ENCODE measurements around the gene METTL1.
"Not testable (repeated sequence)": the region's sequence is repeated elsewhere in the genome, so short reads cannot be mapped to it uniquely, and the experiment has no call there.

Gene METTL1

GRCh38 chr12:57771873-57772428, at the start of gene METTL1:
Gene METTL1, minus strand, starts transcription at chr12:57772105. Its CDS starts 22 bp downstream, at chr12:57772083.
- DNase-seq (peak; percentile 93), ATAC-seq (peak; percentile 92)
- H3K27me3 Mint-ChIP-seq: no peaks in the 10 kb centered on the region
- peak within 1 kb of the TSS; percentile 94 for H3K4me3 Mint-ChIP-seq
- H3K4me1 Mint-ChIP-seq: peaks cover 40% of the 10 kb centered on the region
- no peaks in the 10 kb centered on the region for H3K9me3 Mint-ChIP-seq
- peaks cover 36% of the 10 kb centered on the region for H3K36me3 Mint-ChIP-seq (ENCODE audit: low read depth)
- peak within 1 kb of the TSS; percentile 96 for H3K27ac Mint-ChIP-seq

GRCh38 chr12:57821015-57821414, 49.1 kb upstream of the METTL1 start:
- DNase-seq, H3K27me3 Mint-ChIP-seq, H3K4me1 Mint-ChIP-seq, H3K9me3 Mint-ChIP-seq, ATAC-seq, H3K4me3 Mint-ChIP-seq: not testable (repeated sequence)
- Mint-ChIP-seq H3K36me3 (ENCODE audit: low read depth) (peaks cover 14% of the 10 kb centered on the region), H3K27ac (peak overlapping the region; percentile 42)

DNA sequence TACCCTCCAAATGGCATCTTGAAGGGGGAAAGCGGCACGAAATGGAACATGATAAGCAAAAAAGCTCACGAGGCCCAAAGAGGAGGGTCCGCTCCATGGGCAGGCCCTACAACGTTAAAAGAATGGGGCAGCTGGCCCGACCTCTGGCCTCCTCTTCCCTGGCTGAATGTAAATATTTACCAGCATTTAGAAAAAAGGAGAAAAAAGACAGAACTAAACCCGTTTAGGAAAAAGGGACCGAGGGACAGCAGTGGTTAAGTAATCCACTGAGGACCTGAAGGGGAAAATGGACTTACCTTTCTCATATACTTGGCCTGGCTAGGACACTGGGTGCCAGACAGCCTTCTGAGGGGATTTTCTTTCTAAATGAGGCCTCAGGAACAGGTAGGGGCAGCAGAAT, 48.2 kb upstream of the METTL1 start:
- not testable (repeated sequence) for H3K27me3 Mint-ChIP-seq, H3K9me3 Mint-ChIP-seq, DNase-seq, H3K4me1 Mint-ChIP-seq, H3K27ac Mint-ChIP-seq, ATAC-seq, H3K4me3 Mint-ChIP-seq
- peaks cover 11% of the 10 kb centered on the region for H3K36me3 Mint-ChIP-seq (ENCODE audit: low read depth)

DNA sequence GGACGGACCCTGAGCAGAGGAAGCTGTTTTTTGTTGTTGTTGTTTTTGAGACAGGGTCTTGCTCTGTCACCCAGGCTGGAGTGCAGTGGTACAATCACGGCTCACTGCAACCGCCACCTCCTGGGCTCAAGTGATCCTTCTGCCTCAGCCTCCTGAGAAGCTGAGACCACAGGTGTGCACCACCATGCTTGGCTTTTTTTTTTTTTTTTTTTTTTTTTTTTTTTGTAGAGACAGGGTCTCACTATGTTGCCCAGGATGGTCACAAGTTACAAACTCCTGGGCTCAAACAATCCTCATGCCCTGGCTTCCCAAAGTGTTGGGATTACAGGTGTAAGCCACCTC, 46.1 kb upstream of the METTL1 start:
- H3K4me3 Mint-ChIP-seq; H3K36me3 Mint-ChIP-seq (ENCODE audit: low read depth); H3K27ac Mint-ChIP-seq; H3K27me3 Mint-ChIP-seq; H3K4me1 Mint-ChIP-seq; DNase-seq; H3K9me3 Mint-ChIP-seq; ATAC-seq: not testable (repeated sequence)

DNA sequence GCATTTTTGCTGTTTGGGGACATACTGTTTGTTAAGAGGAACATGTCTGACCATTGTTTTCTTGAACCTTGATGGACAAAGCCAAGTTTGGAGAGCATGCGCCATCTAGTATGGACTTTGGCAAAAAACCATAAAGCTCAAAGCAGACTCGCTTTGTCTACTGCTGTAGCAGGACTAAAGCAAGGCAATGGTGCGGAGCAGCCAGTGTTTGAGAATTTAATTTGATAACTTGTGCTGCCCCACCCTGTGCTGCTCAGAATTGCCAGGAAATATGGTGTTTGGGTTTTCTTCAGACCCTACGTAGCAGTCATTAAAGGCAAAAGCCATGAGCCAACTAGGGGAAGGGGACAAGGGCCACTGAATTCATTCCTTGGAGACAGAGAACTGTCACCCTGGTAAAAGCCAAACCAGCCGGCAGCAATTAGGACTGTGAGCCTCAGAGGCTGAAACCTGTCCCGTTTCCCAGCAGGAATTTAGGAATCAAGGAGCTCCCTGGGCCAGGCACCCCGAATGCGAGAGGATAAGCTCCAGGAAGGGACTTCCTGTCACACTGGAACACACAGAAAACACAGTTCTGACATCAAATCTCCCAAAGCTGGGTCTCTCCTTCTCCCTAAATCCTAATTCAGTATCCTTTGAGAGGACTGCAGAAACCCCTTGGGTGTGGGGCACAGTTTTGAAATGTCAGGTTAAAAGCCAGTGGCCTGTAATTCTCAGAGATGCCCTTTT, 45.5 kb upstream of the METTL1 start:
- no peak overlapping the region for H3K27ac Mint-ChIP-seq
- H3K36me3 Mint-ChIP-seq (ENCODE audit: low read depth): no peaks in the 10 kb centered on the region
- H3K4me3 Mint-ChIP-seq: no peak overlapping the region
- DNase-seq: no peak
- no peaks in the 10 kb centered on the region for H3K4me1 Mint-ChIP-seq
- ATAC-seq: no peak
- H3K27me3 Mint-ChIP-seq: no peaks in the 10 kb centered on the region
- H3K9me3 Mint-ChIP-seq: no peaks in the 10 kb centered on the region

GRCh38 chr12:57816855-57817151, 44.9 kb upstream of the METTL1 start:
- no peaks in the 10 kb centered on the region for H3K27me3 Mint-ChIP-seq
- ATAC-seq (no peak), DNase-seq (no peak)
- no peak overlapping the region for H3K27ac Mint-ChIP-seq
- no peaks in the 10 kb centered on the region for H3K9me3 Mint-ChIP-seq
- H3K36me3 Mint-ChIP-seq (ENCODE audit: low read depth): no peaks in the 10 kb centered on the region
- no peak overlapping the region for H3K4me3 Mint-ChIP-seq
- no peaks in the 10 kb centered on the region for H3K4me1 Mint-ChIP-seq

GRCh38 chr12:57816001-57816854, 44.3 kb upstream of the METTL1 start:
- H3K9me3 Mint-ChIP-seq: no peaks in the 10 kb centered on the region
- H3K4me3 Mint-ChIP-seq: no peak overlapping the region
- H3K27ac Mint-ChIP-seq: no peak overlapping the region
- no peaks in the 10 kb centered on the region for H3K36me3 Mint-ChIP-seq (ENCODE audit: low read depth)
- DNase-seq (no peak), ATAC-seq (no peak)
- H3K27me3 Mint-ChIP-seq: no peaks in the 10 kb centered on the region
- H3K4me1 Mint-ChIP-seq: no peaks in the 10 kb centered on the region

DNA sequence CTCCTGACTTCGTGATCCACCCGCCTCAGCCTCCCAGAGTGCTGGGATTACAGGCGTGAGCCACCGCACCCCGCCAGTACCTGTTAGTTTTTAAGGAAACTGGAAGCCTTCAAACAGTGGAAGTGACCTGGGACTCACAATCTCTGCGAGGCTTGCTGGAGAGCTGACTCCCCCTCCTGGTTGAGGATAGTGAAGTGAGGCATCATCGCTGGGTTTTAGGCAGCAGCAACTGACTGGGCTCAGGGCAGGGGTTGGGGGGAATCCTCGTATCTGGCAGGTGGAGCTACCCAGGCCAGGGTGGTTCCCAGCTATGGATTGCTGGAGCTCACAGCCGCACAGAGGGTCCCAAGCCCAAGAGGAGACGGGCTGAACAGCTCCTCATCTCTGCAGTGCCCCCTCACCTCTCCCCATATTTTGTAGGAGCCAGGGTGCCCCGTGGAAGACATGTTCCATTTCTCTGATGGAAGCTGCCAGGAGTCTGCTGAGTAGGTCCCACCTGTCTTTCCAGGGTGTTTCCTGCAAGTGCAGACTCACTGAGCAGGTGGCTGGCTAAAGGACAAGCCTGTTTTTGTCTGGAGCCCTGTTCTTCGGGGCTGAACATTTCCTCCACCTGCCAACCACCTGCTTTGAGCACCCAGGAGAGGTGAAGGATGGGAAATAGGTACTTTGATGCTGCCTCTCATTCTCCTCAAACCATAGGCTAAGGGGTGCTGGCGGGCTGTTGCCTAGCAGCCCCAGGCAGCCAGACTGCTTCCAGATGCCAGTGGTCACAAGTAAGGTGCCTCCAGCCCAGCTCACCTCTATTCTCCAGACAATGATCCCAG, 43.5 kb upstream of the METTL1 start:
- H3K36me3 Mint-ChIP-seq (ENCODE audit: low read depth): no peaks in the 10 kb centered on the region

DNA sequence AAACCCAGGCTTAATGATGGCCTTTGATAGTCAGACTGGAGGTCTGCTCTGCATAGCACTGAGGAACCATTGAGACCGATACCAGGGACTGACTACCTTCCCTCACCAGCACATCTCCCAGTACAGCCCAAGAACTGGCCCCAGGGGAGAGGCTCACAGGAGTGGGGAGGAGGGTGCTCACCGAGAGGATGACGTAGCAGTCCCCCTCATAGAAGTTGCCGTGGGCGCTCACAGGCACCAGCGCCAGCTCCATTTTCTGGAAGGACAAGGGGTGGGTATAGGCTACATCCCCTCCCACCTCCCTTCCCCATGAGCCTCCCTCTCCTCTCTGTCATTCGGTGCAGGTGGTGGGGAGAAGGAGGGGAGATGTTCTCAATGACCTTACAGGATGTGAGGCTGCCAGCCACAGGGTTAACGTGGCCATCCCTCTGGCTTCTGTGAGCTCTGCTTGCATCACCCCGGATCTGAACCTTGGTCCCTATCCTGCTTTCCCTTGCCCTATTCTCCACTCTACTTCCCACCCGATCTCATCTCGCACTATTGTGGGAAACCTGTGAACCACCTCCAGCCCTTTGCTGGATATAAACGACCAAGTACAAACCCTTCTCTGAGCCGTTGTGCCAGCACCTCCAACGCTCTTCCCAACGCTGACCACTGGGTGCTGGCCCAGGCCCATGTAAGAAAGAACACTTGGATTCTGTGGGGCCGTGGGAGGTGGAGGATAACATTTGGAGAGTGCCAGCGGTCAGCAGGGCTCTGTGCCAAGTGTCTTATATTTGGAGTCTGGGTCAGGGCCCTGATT, 42.3 kb upstream of the METTL1 start:
- no peaks in the 10 kb centered on the region for H3K36me3 Mint-ChIP-seq (ENCODE audit: low read depth)
- no peak overlapping the region for H3K4me3 Mint-ChIP-seq
- no peak for DNase-seq
- ATAC-seq: no peak
- no peak overlapping the region for H3K27ac Mint-ChIP-seq
- no peaks in the 10 kb centered on the region for H3K27me3 Mint-ChIP-seq
- H3K9me3 Mint-ChIP-seq: no peaks in the 10 kb centered on the region
- no peaks in the 10 kb centered on the region for H3K4me1 Mint-ChIP-seq

More for the DNA sequence above, 43.5 kb upstream of the METTL1 start:
- DNase-seq: no peak
- Mint-ChIP-seq H3K27ac (no peak overlapping the region), H3K4me3 (no peak overlapping the region), H3K9me3 (no peaks in the 10 kb centered on the region), H3K4me1 (no peaks in the 10 kb centered on the region), H3K27me3 (no peaks in the 10 kb centered on the region)
- ATAC-seq: no peak

GRCh38 chr12:57813111-57813970, 41.4 kb upstream of the METTL1 start:
- Mint-ChIP-seq H3K9me3 (no peaks in the 10 kb centered on the region), H3K27me3 (no peaks in the 10 kb centered on the region), H3K36me3 (ENCODE audit: low read depth) (no peaks in the 10 kb centered on the region), H3K27ac (no peak overlapping the region), H3K4me3 (no peak overlapping the region), H3K4me1 (no peaks in the 10 kb centered on the region)
- DNase-seq (no peak), ATAC-seq (no peak)

GRCh38 chr12:57811028-57811755, 39.3 kb upstream of the METTL1 start:
- no peaks in the 10 kb centered on the region for H3K9me3 Mint-ChIP-seq
- H3K36me3 Mint-ChIP-seq (ENCODE audit: low read depth): peaks cover 2% of the 10 kb centered on the region
- no peak overlapping the region for H3K4me3 Mint-ChIP-seq
- ATAC-seq (no peak), DNase-seq (no peak)
- no peak overlapping the region for H3K27ac Mint-ChIP-seq
- no peaks in the 10 kb centered on the region for H3K27me3 Mint-ChIP-seq
- no peaks in the 10 kb centered on the region for H3K4me1 Mint-ChIP-seq

- no peak overlapping the region for H3K27ac Mint-ChIP-seq
- peaks cover 3% of the 10 kb centered on the region for H3K36me3 Mint-ChIP-seq (ENCODE audit: low read depth)
- no peaks in the 10 kb centered on the region for H3K4me1 Mint-ChIP-seq
- H3K27me3 Mint-ChIP-seq: no peaks in the 10 kb centered on the region
- no peak for ATAC-seq
- no peaks in the 10 kb centered on the region for H3K9me3 Mint-ChIP-seq
- no peak for DNase-seq
- H3K4me3 Mint-ChIP-seq: no peak overlapping the region
These were observed 38.5 kb upstream of the METTL1 start for GRCh38 chr12:57810450-57810849.

DNA sequence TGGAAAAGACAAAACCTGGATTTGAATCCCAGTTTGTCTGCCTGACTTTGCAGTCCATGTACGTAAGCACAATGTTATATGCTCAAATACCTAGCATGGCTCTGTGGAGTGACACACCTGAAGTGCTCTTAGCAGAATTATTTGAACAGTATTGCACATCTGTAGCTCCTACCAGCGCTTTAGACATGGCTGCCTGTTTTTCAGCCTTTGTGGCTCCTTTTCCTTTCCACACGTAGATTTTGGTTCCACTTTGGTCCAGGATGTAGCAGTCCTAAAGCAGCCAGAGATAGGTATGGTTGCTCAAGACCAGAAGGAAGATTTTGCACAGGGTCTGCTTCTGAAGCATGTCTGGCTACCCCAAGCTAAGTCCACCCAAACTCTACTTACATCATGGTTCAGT, 37.5 kb upstream of the METTL1 start:
- DNase-seq (no peak), ATAC-seq (no peak)
- H3K4me3 Mint-ChIP-seq: no peak overlapping the region
- H3K9me3 Mint-ChIP-seq: no peaks in the 10 kb centered on the region
- no peaks in the 10 kb centered on the region for H3K27me3 Mint-ChIP-seq
- no peak overlapping the region for H3K27ac Mint-ChIP-seq
- peaks cover 3% of the 10 kb centered on the region for H3K36me3 Mint-ChIP-seq (ENCODE audit: low read depth)
- no peaks in the 10 kb centered on the region for H3K4me1 Mint-ChIP-seq
